ENCODE results near the gene RLBP1.
"Not testable (repeated sequence)": the region's sequence is repeated elsewhere in the genome, so short reads cannot be mapped to it uniquely, and the experiment has no call there.

GRCh38 chr15:89239883-89240810 is 18.8 kb upstream of the RLBP1 start:
- TF ChIP-seq, protein P1, sequence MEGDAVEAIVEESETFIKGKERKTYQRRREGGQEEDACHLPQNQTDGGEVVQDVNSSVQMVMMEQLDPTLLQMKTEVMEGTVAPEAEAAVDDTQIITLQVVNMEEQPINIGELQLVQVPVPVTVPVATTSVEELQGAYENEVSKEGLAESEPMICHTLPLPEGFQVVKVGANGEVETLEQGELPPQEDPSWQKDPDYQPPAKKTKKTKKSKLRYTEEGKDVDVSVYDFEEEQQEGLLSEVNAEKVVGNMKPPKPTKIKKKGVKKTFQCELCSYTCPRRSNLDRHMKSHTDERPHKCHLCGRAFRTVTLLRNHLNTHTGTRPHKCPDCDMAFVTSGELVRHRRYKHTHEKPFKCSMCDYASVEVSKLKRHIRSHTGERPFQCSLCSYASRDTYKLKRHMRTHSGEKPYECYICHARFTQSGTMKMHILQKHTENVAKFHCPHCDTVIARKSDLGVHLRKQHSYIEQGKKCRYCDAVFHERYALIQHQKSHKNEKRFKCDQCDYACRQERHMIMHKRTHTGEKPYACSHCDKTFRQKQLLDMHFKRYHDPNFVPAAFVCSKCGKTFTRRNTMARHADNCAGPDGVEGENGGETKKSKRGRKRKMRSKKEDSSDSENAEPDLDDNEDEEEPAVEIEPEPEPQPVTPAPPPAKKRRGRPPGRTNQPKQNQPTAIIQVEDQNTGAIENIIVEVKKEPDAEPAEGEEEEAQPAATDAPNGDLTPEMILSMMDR (IDR thresholded peaks at IDR 0.05), result not testable (repeated sequence)
- not testable (repeated sequence) for TF ChIP-seq POLR2AphosphoS5 (IDR thresholded peaks at IDR 0.05); EP300 (IDR thresholded peaks at IDR 0.05); POLR2A (IDR thresholded peaks at IDR 0.05; ENCODE audit: low read depth)

Measured in esophagus muscularis mucosa (tissue), 4 donors.